VCaP (cell line): ENCODE measurements around the gene YBEY.

ENCODE experiments used
- H3K27ac ChIP-seq: fragments of 450-650 bp; 2 replicates; pipeline ENCODE4 v1.5.1; 2017
- CTCF ChIP-seq: fragments of 450-650 bp; conservative IDR thresholded peaks from 2 replicates; pipeline ENCODE4 v1.5.1; 2017; ENCODE audit warnings: mild to moderate bottlenecking, moderate library complexity

The YBEY gene, protein sequence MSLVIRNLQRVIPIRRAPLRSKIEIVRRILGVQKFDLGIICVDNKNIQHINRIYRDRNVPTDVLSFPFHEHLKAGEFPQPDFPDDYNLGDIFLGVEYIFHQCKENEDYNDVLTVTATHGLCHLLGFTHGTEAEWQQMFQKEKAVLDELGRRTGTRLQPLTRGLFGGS

DNA sequence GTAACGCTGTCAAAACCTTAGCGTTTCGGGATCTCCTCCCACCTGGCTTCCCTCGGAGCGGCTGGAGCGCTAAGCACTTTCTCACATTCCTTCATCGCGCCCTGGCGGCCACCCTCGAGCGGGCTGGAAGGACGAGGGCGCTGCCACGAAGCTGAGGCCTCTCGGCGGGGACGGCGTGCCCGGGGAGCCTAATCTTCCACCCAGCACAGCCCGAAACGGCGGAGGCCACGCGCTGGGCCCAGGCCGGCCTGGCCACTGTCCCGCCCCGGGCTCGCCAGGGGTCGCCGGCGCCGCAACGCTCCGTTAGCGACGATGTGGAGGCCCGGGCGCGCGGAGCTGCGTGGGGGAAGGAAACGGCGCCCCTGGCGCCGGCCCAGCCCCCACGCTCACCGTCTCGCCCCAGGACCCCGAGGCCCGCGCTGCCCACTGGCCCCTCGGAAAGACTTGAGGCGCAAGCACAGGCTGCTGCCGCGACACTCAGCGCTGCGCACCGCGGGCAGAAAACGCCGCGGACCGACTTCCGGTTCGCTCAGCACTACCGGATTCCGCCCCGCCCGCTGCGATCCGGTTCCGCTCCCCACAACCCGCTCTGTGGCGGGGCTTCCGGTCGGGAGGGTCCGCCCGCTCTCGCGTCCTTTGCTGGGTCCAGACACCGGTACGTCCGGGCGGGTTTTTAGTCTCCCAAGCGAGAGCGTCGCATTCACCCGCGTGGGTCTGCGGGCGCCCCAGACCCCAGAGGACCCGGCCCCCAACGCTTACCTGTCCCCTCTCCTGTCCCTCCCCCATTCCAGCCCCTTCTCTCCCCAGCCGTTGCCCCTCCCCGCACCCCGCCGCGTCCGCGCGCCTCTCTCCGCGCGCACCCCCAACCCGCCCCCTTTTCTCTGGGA is at the start of gene YBEY:
YBEY (plus strand) TSS at position 582 of the 887 bp plus-strand sequence. CDS start 572 bp downstream, outside the sequence.
- peak; percentile 68 for TF ChIP-seq CTCF
- H3K27ac ChIP-seq: peak within 1 kb of the TSS; percentile 99

DNA sequence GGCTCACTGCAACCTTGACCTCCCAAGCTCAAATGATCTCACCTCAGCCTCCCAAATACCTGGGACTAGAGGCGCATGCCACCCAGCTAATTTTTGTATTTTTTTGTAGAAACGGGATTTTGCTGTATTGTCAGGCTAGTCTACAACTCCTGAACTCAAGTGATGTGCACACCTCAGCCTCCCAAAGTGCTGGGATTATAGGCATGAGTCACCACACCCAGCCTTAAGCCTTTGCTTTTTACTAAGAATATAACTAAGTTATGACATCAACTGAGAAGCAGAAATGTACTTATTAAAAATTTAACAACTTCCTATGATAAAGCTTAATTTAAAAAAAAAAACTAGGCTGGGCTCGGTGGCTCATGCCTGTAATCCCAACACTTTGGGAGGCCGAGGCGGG is 48.7 kb upstream of the YBEY start:
- TF ChIP-seq CTCF: no peak
- H3K27ac ChIP-seq: no peak overlapping the region

- no peak overlapping the region for H3K27ac ChIP-seq
- no peak for TF ChIP-seq CTCF
Measured at GRCh38 chr21:46239817-46240325, 46.3 kb upstream of the YBEY start.

GRCh38 chr21:46241577-46241976 is 44.6 kb upstream of the YBEY start:
- peak overlapping the region; percentile 13; the same call in 1 of the 2 replicates for H3K27ac ChIP-seq

DNA sequence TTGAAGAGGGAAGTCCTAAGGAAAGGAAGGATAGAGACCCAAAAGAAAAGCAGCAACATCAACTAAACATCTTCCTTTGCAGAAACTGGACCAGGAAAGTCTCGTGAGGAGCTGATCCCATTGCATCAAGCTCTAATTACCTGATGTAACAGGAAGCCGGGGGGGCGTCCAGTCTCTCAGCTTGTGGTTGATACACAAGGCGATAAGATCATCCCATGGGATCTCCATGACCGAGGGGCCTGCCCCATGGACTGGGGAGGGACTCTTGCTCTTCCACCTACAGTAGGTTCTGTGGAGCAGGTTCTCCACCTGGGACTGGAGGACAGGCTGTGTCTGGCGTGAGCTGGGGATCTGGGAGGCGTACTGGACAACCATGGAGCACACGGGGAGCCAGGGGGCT is 42.8 kb upstream of the YBEY start:
- no peak for TF ChIP-seq CTCF
- no peak overlapping the region for H3K27ac ChIP-seq

DNA sequence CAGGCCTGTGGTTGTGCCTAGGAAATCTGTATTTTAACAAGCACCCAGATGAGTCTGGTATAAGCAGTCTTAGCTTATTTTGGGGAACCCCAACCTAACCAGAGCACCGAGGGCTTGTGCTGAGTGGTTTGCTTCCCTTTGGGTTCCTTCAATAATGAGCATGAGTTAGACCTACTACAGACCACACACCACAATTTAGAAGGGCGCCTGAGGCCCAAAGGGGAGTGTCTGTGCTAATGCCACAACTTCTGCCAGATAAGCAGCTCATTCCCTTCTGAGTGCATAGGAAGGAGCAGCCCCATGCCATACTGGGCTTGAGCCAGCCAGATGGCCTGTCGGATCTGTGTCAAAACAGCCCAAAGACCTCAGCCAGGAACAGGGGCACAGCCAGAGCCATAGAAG is 42.2 kb upstream of the YBEY start:
- no peak for TF ChIP-seq CTCF
- H3K27ac ChIP-seq: no peak overlapping the region

GRCh38 chr21:46244602-46245001 is 41.5 kb upstream of the YBEY start:
- H3K27ac ChIP-seq: no peak overlapping the region

More at GRCh38 chr21:46244602-46245001, 41.5 kb upstream of the YBEY start:
- TF ChIP-seq CTCF: no peak
